ENCODE results near the gene WNK2. TPM values are rescaled to one million over a fixed set of nuclear protein-coding genes. Genes with fewer than 3 reads are reported as not detected.

Gene WNK2
- total and polyA plus RNA-seq, 2 donors (not counting 3 experiments of a cell fraction or from before 2014, with no cell fraction given): not detected

GRCh38 chr9:93198117-93198837 is 14.3 kb downstream of the WNK2 start:
- dilution Hi-C loops (cut with MboI; ENCODE audit: extremely low pct_ligation_motif_present, low sequenced_read_pairs): no loop called here
- BruUV-seq (replicated peaks): no TSS peak
- CTCF ChIA-PET: interaction anchor here (0.6 kb wide), 1 partner anchor 35 kb away, joined by 3 read pairs; no protein-coding TSS in a partner anchor

GRCh38 chr9:93198838-93199625 is 15.1 kb downstream of the WNK2 start:
- Histone ChIP-seq H2AFZ (ENCODE audit: low read depth, low read length) (no peak overlapping the region), H3K36me3 (ENCODE audit: control insufficient read depth in 2 of 2, extremely low read depth in 1 of 2, insufficient read depth in 2 of 2, low read length in 2 of 2) (no peaks in the 10 kb centered on the region), H3K9me1 (replicated peaks; ENCODE audit: control insufficient read depth, extremely low read depth, insufficient read depth, low read length) (no peaks in the 10 kb centered on the region), H4K20me1 (replicated peaks; ENCODE audit: control insufficient read depth, extremely low read depth, insufficient read depth, low read length) (no peaks in the 10 kb centered on the region), H3K27ac (ENCODE audit: insufficient read depth, low read depth, low read length) (no peak overlapping the region), H3K4me2 (ENCODE audit: insufficient read depth, low read length) (no peak overlapping the region), H3K9ac (replicated peaks; ENCODE audit: extremely low read depth, insufficient read depth, low read length) (no peak overlapping the region), H3K27me3 (ENCODE audit: control insufficient read depth in 2 of 2, insufficient read depth in 2 of 2, low read length in 2 of 2) (no peaks in the 10 kb centered on the region), H3K4me1 (ENCODE audit: control insufficient read depth, extremely low read depth, insufficient read depth, low read length) (no peaks in the 10 kb centered on the region), H3K79me2 (ENCODE audit: control insufficient read depth, insufficient read depth, low read length) (no peaks in the 10 kb centered on the region), H3K4me3 (replicated peaks in 1 of 3; ENCODE audit: insufficient read depth in 1 of 3, low read depth in 1 of 3, low read length in 3 of 3) (no peak overlapping the region), H3K9me3 (replicated peaks; ENCODE audit: control insufficient read depth, insufficient read depth, low read length) (no peaks in the 10 kb centered on the region)
- no TSS peak for BruUV-seq (replicated peaks)
- FAIRE-seq: no peak
- TF ChIP-seq JUN (IDR thresholded peaks at IDR 0.05; ENCODE audit: borderline replicate concordance, insufficient read depth, insufficient read length, low read depth) (no peak), MAX (IDR thresholded peaks at IDR 0.05; ENCODE audit: insufficient read depth, insufficient read length) (no peak), FOS (IDR thresholded peaks at IDR 0.05; ENCODE audit: borderline replicate concordance, insufficient read depth, low read length) (no peak), MYC (IDR thresholded peaks at IDR 0.05; ENCODE audit: low read depth, low read length) (no peak), EZH2 (IDR thresholded peaks at IDR 0.05; ENCODE audit: borderline replicate concordance, low read depth, low read length, severe bottlenecking) (no peak), GATA2 (IDR thresholded peaks at IDR 0.05; ENCODE audit: insufficient read depth, insufficient read length, low read depth, low read length) (no peak), POLR2A (IDR thresholded peaks at IDR 0.05; ENCODE audit: low read depth, low read length) (no peak), POLR2AphosphoS5 (IDR thresholded peaks at IDR 0.05; ENCODE audit: insufficient read depth, low read depth, low read length) (no peak), CTCF (IDR thresholded peaks at IDR 0.05; ENCODE audit: extremely low read depth in 1 of 2, insufficient read depth in 1 of 2, low read depth in 1 of 2, low read length in 2 of 2) (no peak)
- DNase-seq (ENCODE audit: low read depth, low spot score): no peak
- POLR2A ChIA-PET: no interaction called here
- dilution Hi-C loops (cut with MboI; ENCODE audit: extremely low pct_ligation_motif_present, low sequenced_read_pairs) (no loop called here), intact Hi-C loops (cut with micrococcal nuclease) (no loop called here)
- CTCF ChIA-PET: interaction anchor here (0.6 kb wide), 1 partner anchor 35 kb away, joined by 3 read pairs; no protein-coding TSS in a partner anchor

More at GRCh38 chr9:93198117-93198837, 14.3 kb downstream of the WNK2 start:
- no peak for TF ChIP-seq MAX (IDR thresholded peaks at IDR 0.05; ENCODE audit: insufficient read depth, insufficient read length)
- H3K9ac ChIP-seq (replicated peaks; ENCODE audit: extremely low read depth, insufficient read depth, low read length): no peak overlapping the region
- POLR2A ChIA-PET: no interaction called here
- no peaks in the 10 kb centered on the region for H3K9me3 ChIP-seq (replicated peaks; ENCODE audit: control insufficient read depth, insufficient read depth, low read length)
- H3K79me2 ChIP-seq (ENCODE audit: control insufficient read depth, insufficient read depth, low read length): no peaks in the 10 kb centered on the region
- H3K36me3 ChIP-seq (ENCODE audit: control insufficient read depth in 2 of 2, extremely low read depth in 1 of 2, insufficient read depth in 2 of 2, low read length in 2 of 2): no peaks in the 10 kb centered on the region
- no peak overlapping the region for H3K27ac ChIP-seq (ENCODE audit: insufficient read depth, low read depth, low read length)
- no peaks in the 10 kb centered on the region for H3K4me1 ChIP-seq (ENCODE audit: control insufficient read depth, extremely low read depth, insufficient read depth, low read length)
- H2AFZ ChIP-seq (ENCODE audit: low read depth, low read length): no peak overlapping the region
- no peak for DNase-seq (ENCODE audit: low read depth, low spot score)
- no peaks in the 10 kb centered on the region for H4K20me1 ChIP-seq (replicated peaks; ENCODE audit: control insufficient read depth, extremely low read depth, insufficient read depth, low read length)
- H3K4me3 ChIP-seq (replicated peaks in 1 of 3; ENCODE audit: insufficient read depth in 1 of 3, low read depth in 1 of 3, low read length in 3 of 3): no peak overlapping the region
- H3K9me1 ChIP-seq (replicated peaks; ENCODE audit: control insufficient read depth, extremely low read depth, insufficient read depth, low read length): no peaks in the 10 kb centered on the region
- intact Hi-C loops (cut with micrococcal nuclease): no loop called here
- no peaks in the 10 kb centered on the region for H3K27me3 ChIP-seq (ENCODE audit: control insufficient read depth in 2 of 2, insufficient read depth in 2 of 2, low read length in 2 of 2)
- no peak for FAIRE-seq
- no peak overlapping the region for H3K4me2 ChIP-seq (ENCODE audit: insufficient read depth, low read length)

Data from endothelial cell of umbilical vein (primary cell).